ENCODE results near the gene C19orf12. TPM values are rescaled to one million over a fixed set of nuclear protein-coding genes. Genes with fewer than 3 reads are reported as not detected.

Gene C19orf12
- total RNA-seq, 2 experiments from 2014 or later = 12.5 to 20.6 TPM

- H3K4me1 ChIP-seq (ENCODE audit: insufficient read depth, low read length, poor library complexity, severe bottlenecking) = no peaks in the 10 kb centered on the region
- no peak for TF ChIP-seq EZH2phosphoT487 (IDR thresholded peaks at IDR 0.05; ENCODE audit: borderline replicate concordance, low read depth, low read length)
- no peak for TF ChIP-seq CTCF (conservative IDR thresholded peaks at IDR 0.05; ENCODE audit: low read length)
- no peaks in the 10 kb centered on the region for H3K9me3 ChIP-seq (ENCODE audit: low read length)
- no peaks in the 10 kb centered on the region for H3K9me2 ChIP-seq (ENCODE audit: insufficient read depth, low read length)
- no peak overlapping the region for H3K4me3 ChIP-seq (ENCODE audit: low read depth, low read length, poor library complexity, severe bottlenecking)
- H3K36me3 ChIP-seq (ENCODE audit: insufficient read depth, low read length) = peaks cover 10% of the 10 kb centered on the region; the same call in 1 of the 2 replicates
- ChIA-PET CTCF (ENCODE audit: unreplicated experiment) (no interaction called here), POLR2A (no interaction called here)
- H3K4me2 ChIP-seq (ENCODE audit: low read length) = no peak overlapping the region
- no peak overlapping the region for H2AFZ ChIP-seq (ENCODE audit: low read length)
- no TSS peak for BruUV-seq (replicated peaks)
- H4K20me1 ChIP-seq (ENCODE audit: insufficient read depth, low read length) = no peaks in the 10 kb centered on the region
- intact Hi-C loops (cut with micrococcal nuclease; ENCODE audit: unreplicated experiment) = no loop called here
- no peak for DNase-seq (ENCODE audit: low spot score)
- no peak overlapping the region for H3K27ac ChIP-seq (ENCODE audit: low read depth, low read length, poor library complexity, severe bottlenecking)
- no peaks in the 10 kb centered on the region for H3K79me2 ChIP-seq (ENCODE audit: insufficient read depth, low read depth, low read length)
Measured at GRCh38 chr19:29702161-29702962, 12.7 kb downstream of the C19orf12 start.

- H3K4me2 ChIP-seq (ENCODE audit: low read length) = no peak overlapping the region
- no peak overlapping the region for H2AFZ ChIP-seq (ENCODE audit: low read length)
- no peaks in the 10 kb centered on the region for H3K9me2 ChIP-seq (ENCODE audit: insufficient read depth, low read length)
- TF ChIP-seq CTCF (conservative IDR thresholded peaks at IDR 0.05; ENCODE audit: low read length) (no peak), EZH2phosphoT487 (IDR thresholded peaks at IDR 0.05; ENCODE audit: borderline replicate concordance, low read depth, low read length) (no peak)
- H3K4me3 ChIP-seq (ENCODE audit: low read depth, low read length, poor library complexity, severe bottlenecking) = no peak overlapping the region
- ChIA-PET CTCF (ENCODE audit: unreplicated experiment) (no interaction called here), POLR2A (interaction anchor here (1.9 kb wide), 1 partner anchor 16 kb away, joined by 4 read pairs; no protein-coding TSS in a partner anchor)
- BruUV-seq (replicated peaks) = no TSS peak
- H3K9me3 ChIP-seq (ENCODE audit: low read length) = peaks cover 7% of the 10 kb centered on the region
- H3K79me2 ChIP-seq (ENCODE audit: insufficient read depth, low read depth, low read length) = no peaks in the 10 kb centered on the region
- no peaks in the 10 kb centered on the region for H3K4me1 ChIP-seq (ENCODE audit: insufficient read depth, low read length, poor library complexity, severe bottlenecking)
- intact Hi-C loops (cut with micrococcal nuclease; ENCODE audit: unreplicated experiment) = no loop called here
- H3K27ac ChIP-seq (ENCODE audit: low read depth, low read length, poor library complexity, severe bottlenecking) = no peak overlapping the region
- DNase-seq (ENCODE audit: low spot score) = no peak
- no peaks in the 10 kb centered on the region for H3K36me3 ChIP-seq (ENCODE audit: insufficient read depth, low read length)
- H4K20me1 ChIP-seq (ENCODE audit: insufficient read depth, low read length) = no peaks in the 10 kb centered on the region
Measured at GRCh38 chr19:29700498-29700897, 14.6 kb downstream of the C19orf12 start.

GRCh38 chr19:29699861-29700260, 15.2 kb downstream of the C19orf12 start:
- Histone ChIP-seq H3K4me2 (ENCODE audit: low read length) (no peak overlapping the region), H3K36me3 (ENCODE audit: insufficient read depth, low read length) (no peaks in the 10 kb centered on the region), H2AFZ (ENCODE audit: low read length) (no peak overlapping the region), H3K4me1 (ENCODE audit: insufficient read depth, low read length, poor library complexity, severe bottlenecking) (no peaks in the 10 kb centered on the region), H3K79me2 (ENCODE audit: insufficient read depth, low read depth, low read length) (no peaks in the 10 kb centered on the region), H3K27ac (ENCODE audit: low read depth, low read length, poor library complexity, severe bottlenecking) (no peak overlapping the region), H3K9me2 (ENCODE audit: insufficient read depth, low read length) (no peaks in the 10 kb centered on the region), H3K9me3 (ENCODE audit: low read length) (peaks cover 7% of the 10 kb centered on the region), H3K4me3 (ENCODE audit: low read depth, low read length, poor library complexity, severe bottlenecking) (no peak overlapping the region), H4K20me1 (ENCODE audit: insufficient read depth, low read length) (no peaks in the 10 kb centered on the region)
- TF ChIP-seq EZH2phosphoT487 (IDR thresholded peaks at IDR 0.05; ENCODE audit: borderline replicate concordance, low read depth, low read length) (no peak), CTCF (conservative IDR thresholded peaks at IDR 0.05; ENCODE audit: low read length) (no peak)
- CTCF ChIA-PET (ENCODE audit: unreplicated experiment) = no interaction called here
- POLR2A ChIA-PET = interaction anchor here (1.9 kb wide), 1 partner anchor 16 kb away, joined by 4 read pairs; no protein-coding TSS in a partner anchor
- BruUV-seq (replicated peaks) = no TSS peak
- intact Hi-C loops (cut with micrococcal nuclease; ENCODE audit: unreplicated experiment) = no loop called here
- DNase-seq (ENCODE audit: low spot score) = no peak

Measured in OCI-LY7 (cell line).